ENCODE data around the gene DNAAF6. TPM values are rescaled to one million over a fixed set of nuclear protein-coding genes. Genes with fewer than 3 reads are reported as not detected.

DNAAF6 gene
- total RNA-seq = not detected in 2 replicates

DNA sequence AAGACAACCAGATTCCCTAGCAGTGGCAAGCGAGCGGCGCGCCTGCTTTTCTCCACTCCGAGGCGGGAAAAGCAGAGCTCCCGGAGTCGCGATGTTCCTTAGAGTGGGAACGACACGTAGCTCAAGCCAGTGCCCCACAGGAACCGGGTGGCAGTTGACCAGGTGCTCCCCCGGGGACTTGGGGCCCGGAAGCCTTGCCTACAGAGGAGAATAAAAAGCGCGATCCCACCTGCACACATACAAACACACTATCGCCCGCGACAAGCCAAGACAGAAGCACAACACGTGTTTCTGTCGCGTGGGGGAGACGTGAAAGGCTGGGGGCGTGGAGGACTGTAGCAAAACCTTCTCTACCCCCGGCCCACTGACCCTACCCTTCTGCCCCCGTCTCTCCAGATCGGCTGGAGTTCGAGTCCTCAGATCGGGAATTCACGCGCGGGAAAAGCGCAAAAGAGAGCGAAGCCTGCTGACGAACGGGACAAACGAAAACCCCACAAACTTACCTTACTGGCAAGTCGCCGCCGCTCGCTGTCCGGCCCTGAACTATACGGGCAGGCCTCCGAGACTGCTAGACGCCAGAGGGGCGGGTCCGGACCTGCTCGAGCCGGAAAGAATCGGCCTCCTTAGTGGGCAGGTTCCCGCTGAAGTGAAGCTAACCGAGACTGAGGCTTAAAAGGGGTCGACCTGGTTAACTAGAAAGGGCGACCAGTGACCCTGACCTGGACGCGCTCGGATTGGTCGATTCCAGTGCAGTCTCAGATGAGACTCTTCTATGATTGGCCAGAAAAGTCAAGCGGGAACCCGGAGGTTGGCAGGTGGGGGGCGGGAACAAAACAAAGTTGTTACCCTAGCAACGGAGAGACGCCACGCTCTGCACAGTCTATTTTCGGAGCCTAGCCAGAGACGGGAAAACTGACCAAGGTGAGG lies at the start of gene DNAAF6, which contains the start of gene NUP62CL:
Gene DNAAF6, plus strand, starts transcription at position 842 of the 927 bp plus-strand sequence. CDS start 6,265 bp downstream, outside the sequence.
Gene NUP62CL, minus strand, starts transcription at position 664 of the 927 bp plus-strand sequence. CDS start 31,287 bp downstream, outside the sequence.

Other genes starting within 250 kb of the DNAAF6 start
- gene MORC4, start 206.4 kb upstream of the DNAAF6 start, total RNA-seq = 14.1 and 17.8 TPM in 2 replicates
- gene RBM41, start 87.8 kb upstream of the DNAAF6 start, total RNA-seq = 7.3 and 11.5 TPM in 2 replicates
- 2.0 and 3.5 TPM in 2 replicates for gene NUP62CL, start 178 bp upstream of the DNAAF6 start, total RNA-seq
- under 0.01 TPM in 1 of 2 replicates, not detected in the other for gene FRMPD3, start 243.0 kb downstream of the DNAAF6 start, total RNA-seq

Measured in airway epithelial cell (primary cell).